ENCODE results near the gene CEMIP. TPM values are rescaled to one million over a fixed set of nuclear protein-coding genes. Genes with fewer than 3 reads are reported as not detected.
"Not testable (repeated sequence)": the region's sequence is repeated elsewhere in the genome, so short reads cannot be mapped to it uniquely, and the experiment has no call there.

CEMIP gene
- total RNA-seq, 2 experiments from 2014 or later: not detected

DNA sequence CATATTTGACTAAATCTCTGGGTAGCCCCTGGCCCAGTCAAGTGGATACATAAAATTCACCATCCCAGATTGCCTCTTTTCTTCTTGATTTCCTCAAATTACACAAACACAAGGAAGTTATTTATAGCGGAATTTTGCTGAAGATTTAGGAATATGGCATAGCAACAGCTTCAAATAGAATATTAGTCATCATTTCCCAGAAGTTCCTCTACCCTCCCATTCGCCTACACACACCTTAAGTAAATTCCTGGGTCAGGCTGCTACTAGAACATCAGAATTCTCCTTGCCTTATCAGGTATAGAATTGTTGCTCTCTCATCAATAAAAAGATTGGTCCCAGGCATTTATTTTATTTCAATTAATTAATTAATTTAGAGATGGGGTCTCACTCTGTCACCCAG, 178.8 kb downstream of the CEMIP start:
- Histone ChIP-seq H3K36me3 (ENCODE audit: insufficient read depth, low read length) (peaks cover 14% of the 10 kb centered on the region), H3K4me1 (ENCODE audit: insufficient read depth, low read length) (no peaks in the 10 kb centered on the region), H3K4me3 (ENCODE audit: low read length) (no peak overlapping the region), H3K27me3 (ENCODE audit: control insufficient read depth in 1 of 2, insufficient read depth in 2 of 2, low read length in 2 of 2) (no peaks in the 10 kb centered on the region), H3K27ac (ENCODE audit: low read depth in 1 of 2, low read length in 2 of 2) (no peak overlapping the region), H3K9me3 (ENCODE audit: control insufficient read depth in 1 of 2, insufficient read depth in 1 of 2, low read length in 2 of 2) (no peaks in the 10 kb centered on the region)
- no peak for DNase-seq
- ChIA-PET POLR2A (no interaction called here), CTCF (no interaction called here)
- H3K27ac Mint-ChIP-seq: no peak overlapping the region
- peaks cover 68% of the 10 kb centered on the region for H3K36me3 Mint-ChIP-seq (ENCODE audit: low read depth)
- H3K4me3 Mint-ChIP-seq: no peak overlapping the region
- intact Hi-C loops (cut with DNase I, micrococcal nuclease): no loop called here
- no peaks in the 10 kb centered on the region for H3K9me3 Mint-ChIP-seq
- H3K4me1 Mint-ChIP-seq (ENCODE audit: low read depth): peaks cover 17% of the 10 kb centered on the region
- no peak for ATAC-seq (ENCODE audit: poor library complexity)
- H3K27me3 Mint-ChIP-seq: no peaks in the 10 kb centered on the region
- TF ChIP-seq, protein P1, sequence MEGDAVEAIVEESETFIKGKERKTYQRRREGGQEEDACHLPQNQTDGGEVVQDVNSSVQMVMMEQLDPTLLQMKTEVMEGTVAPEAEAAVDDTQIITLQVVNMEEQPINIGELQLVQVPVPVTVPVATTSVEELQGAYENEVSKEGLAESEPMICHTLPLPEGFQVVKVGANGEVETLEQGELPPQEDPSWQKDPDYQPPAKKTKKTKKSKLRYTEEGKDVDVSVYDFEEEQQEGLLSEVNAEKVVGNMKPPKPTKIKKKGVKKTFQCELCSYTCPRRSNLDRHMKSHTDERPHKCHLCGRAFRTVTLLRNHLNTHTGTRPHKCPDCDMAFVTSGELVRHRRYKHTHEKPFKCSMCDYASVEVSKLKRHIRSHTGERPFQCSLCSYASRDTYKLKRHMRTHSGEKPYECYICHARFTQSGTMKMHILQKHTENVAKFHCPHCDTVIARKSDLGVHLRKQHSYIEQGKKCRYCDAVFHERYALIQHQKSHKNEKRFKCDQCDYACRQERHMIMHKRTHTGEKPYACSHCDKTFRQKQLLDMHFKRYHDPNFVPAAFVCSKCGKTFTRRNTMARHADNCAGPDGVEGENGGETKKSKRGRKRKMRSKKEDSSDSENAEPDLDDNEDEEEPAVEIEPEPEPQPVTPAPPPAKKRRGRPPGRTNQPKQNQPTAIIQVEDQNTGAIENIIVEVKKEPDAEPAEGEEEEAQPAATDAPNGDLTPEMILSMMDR (IDR thresholded peaks at IDR 0.05): no peak

DNA sequence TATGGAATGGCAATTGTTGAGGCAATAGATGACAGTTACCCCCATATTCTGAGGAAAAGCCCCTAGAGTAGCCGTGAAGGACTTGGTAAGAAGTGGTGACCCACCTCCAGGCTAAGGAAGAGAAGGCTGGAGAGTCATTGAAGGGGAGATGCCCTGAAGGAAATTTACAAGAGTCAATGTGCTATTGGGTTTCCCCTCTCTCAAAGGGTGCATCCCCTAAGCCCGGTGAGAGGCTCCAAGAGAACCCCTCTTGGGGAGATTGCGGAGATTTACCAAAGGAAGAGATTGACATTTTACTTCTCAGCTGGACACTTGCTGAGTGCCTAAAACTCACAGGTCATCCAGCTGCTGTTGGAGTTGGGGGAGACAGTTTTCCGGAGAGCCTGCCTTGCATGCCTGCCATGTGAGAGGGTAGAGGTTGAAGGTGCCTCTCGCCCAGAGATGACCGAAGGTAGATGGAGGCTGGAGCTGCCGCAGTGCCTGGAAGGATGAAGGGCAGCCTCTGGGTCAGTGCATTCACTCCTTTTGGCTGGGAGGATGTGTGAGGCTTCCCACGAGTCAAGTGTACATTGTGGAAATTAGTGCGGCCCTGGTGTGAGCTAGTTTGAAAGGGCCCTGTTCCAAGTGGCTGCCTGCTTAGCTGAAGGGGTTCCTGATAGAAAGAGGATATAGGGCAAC, 179.8 kb downstream of the CEMIP start:
- no peaks in the 10 kb centered on the region for H3K9me3 Mint-ChIP-seq
- ATAC-seq (ENCODE audit: poor library complexity) (no peak), DNase-seq (no peak)
- peaks cover 14% of the 10 kb centered on the region for H3K36me3 ChIP-seq (ENCODE audit: insufficient read depth, low read length)
- no peaks in the 10 kb centered on the region for H3K27me3 ChIP-seq (ENCODE audit: control insufficient read depth in 1 of 2, insufficient read depth in 2 of 2, low read length in 2 of 2)
- H3K4me3 Mint-ChIP-seq: no peak overlapping the region
- H3K27ac Mint-ChIP-seq: no peak overlapping the region
- intact Hi-C loops (cut with DNase I, micrococcal nuclease): no loop called here
- H3K9me3 ChIP-seq (ENCODE audit: control insufficient read depth in 1 of 2, insufficient read depth in 1 of 2, low read length in 2 of 2): no peaks in the 10 kb centered on the region
- no peaks in the 10 kb centered on the region for H3K27me3 Mint-ChIP-seq
- ChIA-PET POLR2A (no interaction called here), CTCF (interaction anchor here (1.0 kb wide), 1 partner anchor 11 kb away, joined by 4 read pairs; no protein-coding TSS in a partner anchor)
- no peak overlapping the region for H3K4me3 ChIP-seq (ENCODE audit: low read length)
- peaks cover 21% of the 10 kb centered on the region for H3K4me1 Mint-ChIP-seq (ENCODE audit: low read depth)
- TF ChIP-seq, protein P1 (IDR thresholded peaks at IDR 0.05): no peak
- H3K4me1 ChIP-seq (ENCODE audit: insufficient read depth, low read length): no peaks in the 10 kb centered on the region
- peaks cover 68% of the 10 kb centered on the region for H3K36me3 Mint-ChIP-seq (ENCODE audit: low read depth)
- no peak overlapping the region for H3K27ac ChIP-seq (ENCODE audit: low read depth in 1 of 2, low read length in 2 of 2)

DNA sequence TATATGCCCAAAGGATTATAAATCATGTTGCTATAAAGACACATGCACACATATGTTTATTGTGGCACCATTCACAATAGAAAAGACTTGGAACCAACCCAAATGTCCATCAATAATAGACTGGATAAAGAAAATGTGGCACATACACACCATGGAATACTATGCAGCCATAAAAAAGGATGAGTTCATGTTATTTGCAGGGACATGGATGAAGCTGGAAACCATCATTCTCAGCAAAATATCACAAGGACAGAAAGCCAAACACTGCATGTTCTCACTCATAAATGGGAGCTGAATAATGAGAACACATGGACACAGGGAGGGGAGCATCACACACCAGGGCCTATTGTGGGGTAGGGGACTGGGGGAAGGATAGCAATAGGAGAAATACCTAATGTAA, 186.3 kb downstream of the CEMIP start:
- H3K27me3 Mint-ChIP-seq; H3K9me3 ChIP-seq (ENCODE audit: control insufficient read depth in 1 of 2, insufficient read depth in 1 of 2, low read length in 2 of 2); H3K27me3 ChIP-seq (ENCODE audit: control insufficient read depth in 1 of 2, insufficient read depth in 2 of 2, low read length in 2 of 2); intact Hi-C loops (cut with DNase I, micrococcal nuclease); H3K9me3 Mint-ChIP-seq; DNase-seq; ATAC-seq (ENCODE audit: poor library complexity); H3K27ac Mint-ChIP-seq; H3K4me1 ChIP-seq (ENCODE audit: insufficient read depth, low read length); POLR2A ChIA-PET; CTCF ChIA-PET; H3K4me3 Mint-ChIP-seq; H3K4me3 ChIP-seq (ENCODE audit: low read length); H3K27ac ChIP-seq (ENCODE audit: low read depth in 1 of 2, low read length in 2 of 2): not testable (repeated sequence)
- Mint-ChIP-seq H3K36me3 (ENCODE audit: low read depth) (peaks cover 86% of the 10 kb centered on the region), H3K4me1 (ENCODE audit: low read depth) (peaks cover 32% of the 10 kb centered on the region)
- H3K36me3 ChIP-seq (ENCODE audit: insufficient read depth, low read length): peaks cover 15% of the 10 kb centered on the region
